ENCODE measurements around the gene EXOSC1.
"Not testable (repeated sequence)": the region's sequence is repeated elsewhere in the genome, so short reads cannot be mapped to it uniquely, and the experiment has no call there.

The EXOSC1 gene

DNA sequence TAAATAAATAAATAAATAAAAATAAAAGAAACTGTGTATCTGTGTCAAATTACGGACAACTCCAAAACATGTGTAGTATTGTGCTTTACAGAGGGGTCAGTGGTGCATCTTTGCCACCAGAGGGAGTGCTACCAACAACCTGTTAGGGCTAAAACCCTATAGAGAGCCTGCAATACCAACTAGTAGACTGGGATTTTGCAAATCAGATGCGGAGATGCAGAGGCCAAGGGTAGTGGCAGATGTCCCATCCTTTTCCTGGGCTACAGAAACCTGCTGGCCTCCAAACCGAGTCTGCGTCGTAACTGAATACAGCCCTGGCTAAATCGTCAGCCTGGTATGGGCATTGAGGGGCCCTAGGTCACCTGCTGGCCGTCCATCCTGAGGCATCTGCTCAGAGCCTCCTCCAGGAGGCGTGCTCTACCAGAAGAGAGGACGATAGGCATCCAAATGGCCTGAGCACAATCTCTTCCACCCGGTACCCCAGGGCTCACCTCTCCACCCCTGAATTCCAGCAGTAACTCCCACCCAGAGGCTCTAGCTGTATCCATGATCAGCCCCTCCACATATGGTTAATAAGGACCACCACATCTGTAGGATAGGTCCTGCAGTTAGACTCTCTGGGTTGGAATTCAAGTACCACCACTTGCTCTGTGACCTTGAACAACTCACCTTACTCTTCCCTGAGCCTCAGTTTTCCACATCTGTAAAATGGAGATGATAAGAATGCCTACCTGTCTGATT lies 38.4 kb downstream of the EXOSC1 start:
- peak; percentile 73 for DNase-seq

DNA sequence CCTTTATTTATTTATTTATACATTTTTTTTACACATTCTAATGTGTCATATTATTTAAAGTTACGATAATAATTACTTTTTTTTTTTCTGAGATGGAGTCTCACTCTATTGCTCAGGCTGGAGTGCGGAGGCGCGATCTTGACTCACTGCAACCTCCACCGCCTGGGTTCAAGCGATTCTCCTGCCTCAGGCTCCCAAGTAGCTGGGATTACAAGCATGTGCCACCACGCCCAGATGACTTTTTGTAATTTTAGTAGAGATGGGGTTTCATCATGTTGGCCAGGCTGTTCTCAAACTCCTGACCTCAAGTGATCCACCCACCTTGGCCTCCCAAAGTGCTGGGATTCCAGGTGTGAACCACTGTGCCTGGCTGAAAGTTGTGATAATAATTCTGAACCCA lies 39.3 kb downstream of the EXOSC1 start:
- not testable (repeated sequence) for DNase-seq

DNA sequence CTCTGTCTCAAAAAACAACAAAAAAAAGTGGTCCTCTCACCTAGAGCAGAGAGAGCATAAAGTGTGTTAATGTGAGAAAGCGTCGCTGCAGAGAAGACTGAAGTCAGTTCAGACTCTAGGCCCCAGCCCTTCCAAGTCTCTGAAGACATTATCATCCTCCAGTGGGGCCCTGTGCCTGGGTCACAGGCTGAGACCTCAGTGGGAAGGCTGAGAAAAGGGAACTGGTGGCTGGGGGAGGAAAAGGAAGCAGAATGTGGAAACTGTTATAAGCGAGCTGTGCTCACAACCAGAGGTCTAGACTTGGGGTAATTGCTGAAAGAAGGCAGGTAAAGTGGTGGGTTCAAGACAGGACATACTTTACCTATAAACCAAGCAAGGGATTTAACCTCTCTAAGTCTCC lies 39.7 kb downstream of the EXOSC1 start:
- no peak for DNase-seq

DNA sequence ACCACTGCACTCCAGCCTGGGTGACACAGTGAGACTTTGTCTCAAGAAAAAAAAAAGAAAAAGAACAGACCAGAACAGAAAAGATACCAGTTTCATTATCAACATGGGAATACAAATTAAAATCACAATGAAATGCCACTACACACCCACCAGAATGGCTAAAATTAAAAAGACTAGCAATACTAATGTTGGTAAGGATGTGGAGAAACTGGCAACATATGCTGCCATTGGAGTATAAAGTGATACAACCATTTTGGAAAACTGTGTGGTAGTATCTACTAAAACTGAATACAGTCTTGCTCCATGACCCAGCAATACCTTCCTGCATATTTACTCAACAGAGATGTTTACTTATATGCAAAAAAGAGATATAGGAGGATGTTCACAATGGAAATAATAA lies 41.8 kb downstream of the EXOSC1 start:
- DNase-seq, result no peak

DNA sequence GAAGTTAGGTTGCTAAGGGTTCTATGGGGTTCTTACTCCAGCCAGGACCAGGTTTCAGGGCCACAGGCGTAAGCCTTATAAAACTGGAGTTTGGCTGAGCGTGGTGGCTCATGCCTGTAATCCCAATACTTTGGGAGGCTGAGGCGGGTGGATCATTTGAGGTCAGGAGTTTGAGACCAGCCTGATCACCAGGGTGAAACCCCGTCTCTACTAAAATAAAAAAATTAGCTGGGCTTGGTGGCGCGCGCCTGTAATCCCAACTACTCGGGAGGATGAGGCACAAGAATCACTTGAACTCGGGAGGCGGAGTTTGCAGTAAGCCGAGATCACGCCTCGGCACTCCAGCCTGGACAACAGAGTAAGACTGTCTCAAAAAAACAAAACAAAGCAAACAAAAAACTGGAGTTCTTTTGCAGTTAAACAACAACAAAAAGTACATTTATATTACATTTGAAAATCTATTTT lies 44.3 kb downstream of the EXOSC1 start:
- DNase-seq, result no peak

DNA sequence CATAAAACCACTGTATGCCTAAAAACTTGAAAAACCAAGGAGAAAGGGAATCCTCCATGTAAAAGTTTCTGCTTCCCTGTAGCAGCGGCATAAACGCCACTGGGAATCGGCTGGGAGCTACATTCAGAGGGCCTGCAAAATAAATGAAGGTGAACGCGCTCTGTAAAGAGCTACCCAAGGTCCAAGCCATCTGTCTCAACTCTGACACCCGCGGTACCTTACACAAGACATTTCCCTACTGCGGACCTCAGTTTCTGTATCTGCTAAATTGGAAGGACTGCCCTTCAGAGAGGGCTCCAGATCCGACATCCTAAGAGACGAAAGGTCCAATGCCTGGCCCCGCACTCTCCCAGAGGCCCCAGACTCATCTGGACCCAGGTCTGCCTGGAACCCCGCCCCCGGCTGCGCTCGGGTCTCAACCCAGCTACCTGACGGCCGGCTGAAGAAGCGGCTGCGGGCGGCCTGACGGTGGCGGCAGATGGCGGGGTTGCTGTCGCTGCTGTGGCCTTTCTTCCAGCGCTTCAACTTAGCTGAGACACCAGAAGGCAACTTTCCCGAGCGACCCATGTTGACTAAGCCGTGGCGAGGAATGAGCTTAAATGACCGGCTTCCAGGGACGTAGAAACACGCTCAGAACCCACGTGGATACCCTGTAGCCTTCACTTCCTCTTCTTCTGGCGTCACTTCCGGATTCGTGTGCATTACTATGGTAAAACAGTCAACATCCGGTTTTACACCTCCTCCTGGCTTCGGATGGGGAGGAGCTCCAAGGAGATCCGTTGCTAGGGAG lies 44.9 kb downstream of the EXOSC1 start, which contains the start of gene RRP12:
RRP12 (minus strand) TSS at position 676 of the 790 bp plus-strand sequence; CDS start at position 567, 109 bp downstream.
- peak; percentile 53 for DNase-seq

DNA sequence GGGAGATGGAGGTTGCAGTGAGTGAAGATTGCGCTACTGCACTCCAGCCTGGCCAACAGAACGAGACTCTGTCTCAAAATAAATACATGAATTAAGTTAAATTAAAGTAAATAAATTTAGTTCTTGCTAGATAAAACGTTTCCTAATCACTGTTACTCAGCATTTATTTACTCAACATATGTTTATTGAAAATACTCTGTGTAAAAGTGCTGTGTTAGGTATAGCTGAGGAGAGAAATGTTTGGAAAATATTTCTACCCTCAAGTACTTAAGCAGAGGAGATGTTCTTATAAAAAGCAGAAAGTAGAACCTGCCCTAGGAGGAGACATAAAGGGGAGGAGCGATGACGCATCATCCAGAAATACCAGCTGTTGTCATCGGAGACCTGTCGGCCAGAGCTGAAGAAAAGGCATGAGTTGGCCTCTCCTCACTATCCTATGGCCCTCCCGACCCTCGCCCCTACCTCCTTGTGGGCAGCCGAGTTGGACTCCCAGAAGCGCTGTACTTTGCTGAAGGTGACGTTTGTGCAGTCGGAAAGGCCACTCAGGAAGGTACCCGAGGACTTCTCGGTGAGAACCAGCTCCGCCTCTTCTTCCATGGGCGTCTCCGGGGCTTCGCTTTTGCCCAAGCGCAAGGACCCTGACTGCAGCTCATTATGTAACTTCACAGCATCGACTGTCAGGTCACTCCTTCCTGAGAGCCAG lies 45.8 kb downstream of the EXOSC1 start:
- peak; percentile 18 for DNase-seq

DNA sequence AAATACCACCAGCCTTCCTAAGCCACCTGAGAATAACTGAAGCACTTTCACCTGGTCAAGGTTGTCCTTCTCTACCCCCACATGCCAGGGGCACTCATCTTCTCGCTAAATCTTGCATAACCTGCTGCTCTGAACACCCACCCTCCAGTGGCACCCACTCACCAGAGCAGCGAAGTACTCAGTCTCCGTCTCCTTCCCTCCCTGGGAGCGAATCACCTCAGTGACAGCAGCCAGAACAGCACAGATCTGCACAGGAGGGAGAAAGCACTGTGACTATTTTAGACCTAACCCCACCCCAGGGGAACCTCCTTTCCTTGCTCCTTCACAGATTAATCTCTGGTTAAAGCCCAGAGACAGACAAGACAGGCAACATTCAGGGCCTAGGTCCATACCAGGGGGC lies 49.8 kb downstream of the EXOSC1 start:
- DNase-seq, result no peak

DNA sequence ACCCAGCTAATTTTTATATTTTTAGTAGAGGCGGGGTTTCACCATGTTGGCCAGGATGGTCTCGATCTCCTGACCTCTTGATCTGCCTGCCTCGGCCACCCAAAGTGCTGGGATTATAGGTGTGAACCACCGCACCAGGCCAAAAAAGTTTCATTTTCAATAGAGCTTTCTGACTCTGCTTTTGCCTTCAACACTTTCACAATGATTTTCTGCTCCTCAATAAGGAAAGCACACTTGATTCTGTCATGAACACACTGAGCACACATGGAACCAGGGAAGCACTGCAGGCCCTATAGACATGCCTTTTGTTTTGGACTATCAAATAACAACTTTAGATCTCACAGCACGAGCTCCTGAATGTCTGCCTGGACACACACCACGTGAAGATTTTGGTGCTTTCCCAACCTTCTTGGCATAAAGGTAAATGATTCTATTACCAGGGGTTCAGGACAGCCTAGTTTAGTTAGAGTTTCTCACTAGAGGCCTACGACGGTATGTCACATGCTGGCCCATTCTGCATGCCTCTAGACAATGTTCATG lies 52.7 kb downstream of the EXOSC1 start:
- no peak for DNase-seq

DNA sequence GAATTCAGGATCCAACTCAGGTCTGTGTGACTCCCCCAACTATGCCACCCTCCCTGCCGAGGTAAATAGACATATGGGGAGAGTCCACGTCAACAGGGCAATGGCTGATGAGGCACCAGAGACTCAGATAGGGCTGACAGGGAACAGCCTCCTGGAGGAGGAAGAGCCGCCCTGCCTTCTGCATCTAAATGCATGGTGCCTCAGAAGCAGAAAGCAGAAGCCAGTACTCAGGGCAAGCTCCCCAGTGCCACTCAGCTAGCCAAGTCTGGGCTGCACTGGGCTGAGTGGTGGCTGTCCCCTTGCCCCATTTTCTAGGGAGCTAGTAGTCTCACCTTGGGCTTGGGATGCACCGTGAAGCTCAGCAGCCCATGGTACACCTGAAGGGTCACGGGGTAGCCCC lies 55.7 kb downstream of the EXOSC1 start:
- DNase-seq, result no peak

DNA sequence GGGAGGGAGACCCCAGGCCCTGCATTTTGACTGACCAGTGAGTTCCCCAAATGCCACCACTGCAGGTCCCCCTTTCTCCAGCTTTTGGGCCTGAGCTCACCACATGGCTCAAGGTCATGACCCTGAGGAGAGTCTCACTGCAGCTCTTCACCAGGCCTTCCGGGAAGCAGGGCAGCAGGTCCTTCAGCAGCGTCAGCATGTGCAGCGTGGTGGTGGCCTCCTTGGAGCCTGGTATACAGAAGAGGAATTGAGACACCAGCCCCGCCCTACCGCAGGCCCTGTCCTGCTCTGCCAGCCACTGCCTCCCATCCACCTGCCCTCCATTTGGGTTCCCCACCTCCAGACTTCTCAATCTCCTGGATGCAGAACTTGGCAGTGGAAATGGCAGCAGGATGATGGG lies 57.7 kb downstream of the EXOSC1 start:
- DNase-seq, result no peak

Measured in GOT3 (cell line).